GM10266 (cell line): ENCODE results near the gene UNC79.

Source experiments
- DNase-seq: peaks from one replicate; pipeline ENCODE4 v3.0.0; 2012; ENCODE audit errors: extremely low spot score
- TF ChIP-seq, protein P1 (sequence below): IDR thresholded peaks from 2 replicates; pipeline ENCODE4 v1.5.1; 2012; ENCODE audit warnings: mild to moderate bottlenecking, low read depth; ENCODE audit not compliant: control insufficient read depth, insufficient read depth; ENCODE audit errors: missing control alignments

Gene UNC79

DNA sequence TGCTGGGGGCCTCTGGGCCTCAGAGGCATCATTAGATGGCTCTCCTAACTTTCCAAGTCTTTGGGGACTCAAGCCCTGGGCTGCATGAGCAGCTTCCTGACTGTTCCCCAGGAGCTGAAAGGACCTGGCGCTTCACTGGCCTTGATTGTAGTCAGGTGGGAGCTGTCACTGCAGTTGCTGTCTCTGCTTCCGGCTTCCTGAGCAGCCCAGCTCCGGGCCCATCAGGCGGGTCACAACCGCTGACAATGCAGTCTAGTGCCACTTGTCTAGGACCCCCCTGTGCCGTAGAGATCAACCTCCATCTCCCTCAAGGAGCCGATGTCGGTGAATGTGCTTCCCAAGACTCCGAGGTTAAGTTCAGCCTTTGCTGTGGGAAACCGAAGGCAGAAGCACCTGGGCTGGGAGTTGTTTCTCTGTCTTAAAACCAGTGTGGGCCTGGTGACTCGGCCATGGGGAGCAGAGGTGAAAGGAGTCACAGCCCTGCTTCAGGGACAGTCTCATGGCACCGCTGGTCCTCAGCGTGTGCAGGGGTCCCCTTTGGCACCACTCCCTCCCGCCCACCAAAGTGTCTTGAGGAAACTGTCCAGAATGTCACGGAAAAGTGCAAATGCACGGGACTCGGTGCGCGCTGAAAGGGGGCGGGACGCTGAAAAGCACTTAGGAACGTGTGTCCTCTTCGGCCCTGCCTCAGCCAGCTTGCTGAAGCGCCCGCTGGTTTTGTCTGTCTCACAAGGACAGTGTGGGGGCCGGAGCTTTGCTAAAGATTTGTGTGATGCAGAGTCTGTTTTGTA is 312.7 kb downstream of the UNC79 start:
- DNase-seq = no peak
- TF ChIP-seq, protein P1, sequence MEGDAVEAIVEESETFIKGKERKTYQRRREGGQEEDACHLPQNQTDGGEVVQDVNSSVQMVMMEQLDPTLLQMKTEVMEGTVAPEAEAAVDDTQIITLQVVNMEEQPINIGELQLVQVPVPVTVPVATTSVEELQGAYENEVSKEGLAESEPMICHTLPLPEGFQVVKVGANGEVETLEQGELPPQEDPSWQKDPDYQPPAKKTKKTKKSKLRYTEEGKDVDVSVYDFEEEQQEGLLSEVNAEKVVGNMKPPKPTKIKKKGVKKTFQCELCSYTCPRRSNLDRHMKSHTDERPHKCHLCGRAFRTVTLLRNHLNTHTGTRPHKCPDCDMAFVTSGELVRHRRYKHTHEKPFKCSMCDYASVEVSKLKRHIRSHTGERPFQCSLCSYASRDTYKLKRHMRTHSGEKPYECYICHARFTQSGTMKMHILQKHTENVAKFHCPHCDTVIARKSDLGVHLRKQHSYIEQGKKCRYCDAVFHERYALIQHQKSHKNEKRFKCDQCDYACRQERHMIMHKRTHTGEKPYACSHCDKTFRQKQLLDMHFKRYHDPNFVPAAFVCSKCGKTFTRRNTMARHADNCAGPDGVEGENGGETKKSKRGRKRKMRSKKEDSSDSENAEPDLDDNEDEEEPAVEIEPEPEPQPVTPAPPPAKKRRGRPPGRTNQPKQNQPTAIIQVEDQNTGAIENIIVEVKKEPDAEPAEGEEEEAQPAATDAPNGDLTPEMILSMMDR = no peak

DNA sequence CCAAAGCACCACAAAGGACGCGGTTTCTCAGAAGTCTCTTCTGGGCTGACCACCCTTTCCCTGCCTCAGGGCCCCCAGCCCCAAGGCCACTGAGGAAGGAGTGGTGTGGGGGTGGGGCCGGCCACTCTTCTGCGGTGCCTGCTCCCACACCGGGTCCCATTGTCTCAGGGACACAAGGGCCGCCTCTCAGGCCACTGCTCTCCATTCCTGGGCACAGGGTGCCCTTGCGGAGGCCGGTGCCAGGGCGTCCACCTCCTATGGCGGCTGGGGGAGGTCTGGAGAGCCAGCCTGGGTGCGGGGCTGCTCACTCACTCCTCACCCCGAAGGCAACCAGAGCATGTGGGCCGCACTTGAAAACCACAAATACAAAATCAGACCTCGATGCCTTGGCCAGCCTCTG is 313.4 kb downstream of the UNC79 start:
- TF ChIP-seq, protein P1 = no peak
- no peak for DNase-seq

DNA sequence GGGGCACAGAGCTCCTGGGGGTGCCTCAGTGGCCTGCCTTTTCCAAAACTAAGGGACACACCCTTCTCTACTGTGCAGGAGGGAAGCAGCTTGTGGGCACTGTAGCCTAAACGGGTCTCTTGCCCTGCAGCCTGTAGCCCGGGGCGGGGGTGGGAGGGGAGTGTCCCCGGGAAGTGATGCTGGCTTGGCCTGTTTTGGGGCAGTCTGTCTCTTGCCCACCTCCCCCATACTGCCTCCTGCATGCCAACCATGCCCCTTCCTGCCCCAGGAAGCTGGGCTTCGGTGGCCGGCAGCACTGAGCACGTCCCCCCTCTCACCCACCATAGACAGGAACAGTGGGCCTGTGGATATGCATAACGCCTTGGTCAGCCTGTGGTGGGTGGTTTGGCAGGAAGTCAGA is 314.1 kb downstream of the UNC79 start:
- TF ChIP-seq, protein P1 = no peak
- no peak for DNase-seq

DNA sequence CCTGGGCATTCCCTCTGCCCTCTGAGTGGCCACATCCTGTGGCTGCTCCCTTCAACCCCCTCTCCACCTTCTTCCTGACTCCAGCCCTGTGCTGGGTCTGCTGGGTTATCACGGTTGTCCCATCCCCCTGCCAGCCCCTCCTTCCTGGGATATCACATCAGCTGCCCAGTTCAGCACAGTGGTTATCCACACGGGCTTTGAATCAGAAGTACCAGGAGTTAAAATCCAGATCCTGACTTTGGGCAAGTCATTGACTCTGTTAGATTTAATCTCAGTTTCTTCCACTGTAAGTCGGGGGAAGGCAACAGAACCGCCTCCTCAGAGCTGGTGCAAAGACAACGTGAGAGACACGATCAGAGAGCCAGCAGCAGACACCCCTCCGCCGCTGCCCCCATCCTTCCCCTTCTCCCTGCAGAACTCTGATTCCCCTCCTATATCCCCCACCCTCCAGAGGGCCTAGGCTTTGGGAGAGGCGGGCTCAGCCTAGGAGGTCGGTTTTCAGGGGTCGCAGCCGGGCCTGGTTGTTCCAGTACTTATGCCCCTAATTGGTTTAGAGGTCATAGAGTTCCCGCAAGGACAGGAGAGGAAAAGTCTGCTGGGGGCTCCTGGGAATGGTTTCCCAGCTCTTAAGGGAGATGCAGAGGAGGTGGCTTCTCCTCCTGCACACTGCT is 315.0 kb downstream of the UNC79 start:
- no peak for DNase-seq
- TF ChIP-seq, protein P1 = no peak

DNA sequence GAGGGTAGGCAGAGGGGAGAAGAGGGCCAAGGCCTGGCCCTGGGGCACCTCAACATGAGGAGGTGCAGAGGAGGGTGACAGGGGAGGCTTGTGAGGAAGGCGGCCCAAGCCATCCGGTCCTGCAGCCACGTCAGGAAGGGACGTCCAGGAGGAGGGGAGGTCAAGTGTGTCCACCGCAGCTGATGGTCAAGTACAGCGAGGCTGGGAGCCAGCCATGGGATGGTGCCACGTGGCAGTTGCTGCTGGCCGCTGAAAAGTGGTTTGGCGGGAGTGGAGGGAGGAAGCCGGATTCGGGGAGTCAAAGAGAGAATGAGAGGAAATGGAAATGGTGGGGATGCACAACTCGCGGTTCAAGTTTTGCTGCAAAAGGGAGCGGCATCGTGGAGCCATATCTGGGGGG is 316.4 kb downstream of the UNC79 start:
- DNase-seq = no peak

DNA sequence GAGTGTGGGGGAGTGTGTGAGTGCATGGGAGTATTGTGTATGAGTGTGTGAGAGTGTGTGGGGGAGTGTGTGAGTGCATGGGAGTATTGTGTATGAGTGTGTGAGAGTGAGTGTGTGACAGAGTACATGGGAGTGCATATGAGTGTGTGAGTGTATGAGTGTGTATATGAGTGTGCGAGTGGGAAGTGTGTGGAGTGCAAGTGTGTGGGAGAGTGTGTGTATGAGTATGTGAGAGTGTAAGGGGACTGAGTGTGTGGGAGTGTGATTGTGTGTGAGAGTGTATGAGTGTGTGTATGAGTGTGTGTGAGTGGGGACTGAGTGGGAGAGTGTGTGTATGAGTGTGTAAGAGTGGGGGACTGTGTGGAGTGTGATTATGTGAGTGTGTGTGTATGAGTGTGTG is 316.8 kb downstream of the UNC79 start:
- TF ChIP-seq, protein P1 = no peak
- DNase-seq = no peak

More for the DNA sequence above, 316.4 kb downstream of the UNC79 start:
- TF ChIP-seq, protein P1 = no peak
